Choroid plexus epithelial cell (primary cell): ENCODE measurements around the gene EPG5.

Experiments
- DNase-seq: peaks from one replicate; pipeline ENCODE4 v3.0.0-alpha.2; 2010; ENCODE audit warnings: low read depth
- H3K4me3 ChIP-seq: 2 replicates; pipeline ENCODE4 v1.5.1; 2011; ENCODE audit warnings: low read depth, mild to moderate bottlenecking, control low read depth, low read length, moderate library complexity
- TF ChIP-seq, protein P1 (sequence below): conservative IDR thresholded peaks from 2 replicates; pipeline ENCODE4 v1.5.1; 2011; ENCODE audit warnings: low read depth, mild to moderate bottlenecking, control low read depth, inconsistent platforms, low read length, moderate library complexity

The EPG5 gene

GRCh38 chr18:46007165-46007564 is 40.0 kb upstream of the EPG5 start:
- TF ChIP-seq, protein P1, sequence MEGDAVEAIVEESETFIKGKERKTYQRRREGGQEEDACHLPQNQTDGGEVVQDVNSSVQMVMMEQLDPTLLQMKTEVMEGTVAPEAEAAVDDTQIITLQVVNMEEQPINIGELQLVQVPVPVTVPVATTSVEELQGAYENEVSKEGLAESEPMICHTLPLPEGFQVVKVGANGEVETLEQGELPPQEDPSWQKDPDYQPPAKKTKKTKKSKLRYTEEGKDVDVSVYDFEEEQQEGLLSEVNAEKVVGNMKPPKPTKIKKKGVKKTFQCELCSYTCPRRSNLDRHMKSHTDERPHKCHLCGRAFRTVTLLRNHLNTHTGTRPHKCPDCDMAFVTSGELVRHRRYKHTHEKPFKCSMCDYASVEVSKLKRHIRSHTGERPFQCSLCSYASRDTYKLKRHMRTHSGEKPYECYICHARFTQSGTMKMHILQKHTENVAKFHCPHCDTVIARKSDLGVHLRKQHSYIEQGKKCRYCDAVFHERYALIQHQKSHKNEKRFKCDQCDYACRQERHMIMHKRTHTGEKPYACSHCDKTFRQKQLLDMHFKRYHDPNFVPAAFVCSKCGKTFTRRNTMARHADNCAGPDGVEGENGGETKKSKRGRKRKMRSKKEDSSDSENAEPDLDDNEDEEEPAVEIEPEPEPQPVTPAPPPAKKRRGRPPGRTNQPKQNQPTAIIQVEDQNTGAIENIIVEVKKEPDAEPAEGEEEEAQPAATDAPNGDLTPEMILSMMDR: no peak
- no peak overlapping the region for H3K4me3 ChIP-seq
- no peak for DNase-seq

GRCh38 chr18:46002934-46003333 is 35.8 kb upstream of the EPG5 start:
- DNase-seq: no peak
- no peak overlapping the region for H3K4me3 ChIP-seq
- TF ChIP-seq, protein P1: no peak

- no peak overlapping the region for H3K4me3 ChIP-seq
- TF ChIP-seq, protein P1: no peak
- DNase-seq: no peak
Observed at GRCh38 chr18:46001892-46002291, 34.8 kb upstream of the EPG5 start.

DNA sequence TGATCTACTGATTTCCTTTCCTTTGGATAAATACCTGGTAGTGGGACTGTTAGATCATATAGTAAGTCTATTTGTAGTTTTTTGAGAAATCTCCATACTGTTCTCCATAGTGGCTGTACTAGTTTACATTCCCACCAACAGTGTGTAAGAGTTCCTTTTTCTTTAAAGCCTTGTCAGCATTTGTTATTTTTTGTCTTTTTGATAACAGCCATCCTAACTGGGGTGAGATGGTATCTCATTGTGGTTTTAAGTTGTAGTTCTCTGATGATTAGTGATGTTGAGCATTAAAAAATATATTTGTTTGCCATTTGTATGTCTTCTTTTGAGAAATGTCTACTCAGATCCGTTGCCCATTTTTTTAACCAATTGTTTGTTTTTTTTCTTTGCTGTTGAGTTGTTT is 33.9 kb upstream of the EPG5 start:
- TF ChIP-seq, protein P1: no peak
- DNase-seq: no peak
- no peak overlapping the region for H3K4me3 ChIP-seq

DNA sequence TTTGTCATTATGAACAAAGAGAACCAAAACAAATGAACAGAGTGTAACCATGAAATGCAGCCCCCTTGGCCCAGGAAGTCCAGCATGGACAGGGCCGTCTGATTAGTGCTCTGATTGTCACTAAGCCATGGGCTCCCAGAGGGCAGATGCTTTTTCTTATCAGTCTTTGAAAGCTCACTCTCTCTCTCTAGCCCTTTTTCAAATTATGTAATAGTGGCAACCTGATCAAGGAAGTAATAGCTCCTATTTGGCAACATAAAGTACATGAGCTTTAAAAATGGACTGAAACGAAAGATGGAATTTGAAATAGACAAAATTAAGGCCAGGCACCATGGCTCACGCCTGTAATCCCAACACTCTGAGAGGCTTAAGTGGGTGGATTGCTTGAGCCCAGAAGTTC is 32.4 kb upstream of the EPG5 start:
- TF ChIP-seq, protein P1: no peak
- H3K4me3 ChIP-seq: no peak overlapping the region
- DNase-seq: no peak

DNA sequence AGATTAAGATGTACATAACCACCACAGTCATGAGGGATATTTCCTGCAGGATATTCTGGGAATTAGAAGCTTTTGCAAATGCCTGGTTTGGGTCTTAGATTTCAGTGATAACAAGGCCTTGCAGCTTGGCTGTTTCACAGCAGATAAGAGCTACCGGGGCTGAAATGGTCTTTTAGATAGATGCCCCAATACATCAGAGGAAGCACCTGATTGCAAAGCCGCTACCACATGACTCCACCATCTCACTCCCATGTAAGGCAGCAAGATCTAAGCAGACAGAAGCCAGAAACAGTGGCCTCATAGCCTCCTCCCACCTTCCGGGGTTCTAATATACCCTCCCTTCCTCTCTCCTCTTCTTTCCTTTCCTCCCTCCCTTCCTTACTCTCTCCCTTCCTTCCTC is 31.1 kb upstream of the EPG5 start:
- no peak for DNase-seq
- no peak overlapping the region for H3K4me3 ChIP-seq
- TF ChIP-seq, protein P1: no peak

DNA sequence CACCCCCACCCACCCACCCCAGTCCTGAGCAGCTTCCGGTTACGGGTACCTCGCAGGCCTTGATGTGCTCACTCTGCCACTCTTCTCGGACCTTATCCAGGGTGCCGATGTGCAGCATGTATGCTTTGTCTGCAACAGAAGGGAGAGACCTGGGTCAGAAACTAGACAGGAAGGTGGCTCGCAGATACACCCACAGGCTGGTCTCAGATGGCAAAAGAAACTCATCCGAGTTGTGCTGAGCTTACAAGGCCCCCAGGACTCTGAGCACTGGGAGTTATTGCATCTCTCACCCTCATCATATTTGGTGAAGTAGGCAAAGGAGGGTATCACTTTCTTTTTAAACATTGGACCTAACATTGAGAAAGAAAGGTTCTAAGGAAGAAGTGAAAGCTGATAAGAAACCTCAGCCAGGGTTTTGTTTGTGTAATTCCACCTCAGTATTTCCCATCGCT is 30.6 kb upstream of the EPG5 start:
- H3K4me3 ChIP-seq: no peak overlapping the region
- DNase-seq: no peak
- TF ChIP-seq, protein P1: no peak
